GM06990 (cell line): ENCODE results near the gene ITPR1.

Experiments used
- DNase-seq: peaks from one replicate; pipeline ENCODE4 v3.0.0-alpha.2; 2011; ENCODE audit not compliant: insufficient read length; ENCODE audit errors: extremely low read depth
- H3K27me3 ChIP-seq: replicated peaks from 2 replicates; pipeline ENCODE4 v1.6.0; 2011; ENCODE audit warnings: low read length; ENCODE audit not compliant: control insufficient read depth, insufficient read depth
- H3K36me3 ChIP-seq: 2 replicates; pipeline ENCODE4 v1.5.1; 2011; ENCODE audit warnings: low read length; ENCODE audit not compliant: control insufficient read depth, insufficient read depth
- H3K4me3 ChIP-seq: replicated peaks from 2 replicates; pipeline ENCODE4 v1.5.1; 2011; ENCODE audit warnings: low read depth, mild to moderate bottlenecking, control low read depth, low read length
- TF ChIP-seq, protein P1 (sequence below): IDR thresholded peaks from 2 replicates; pipeline ENCODE4 v1.5.1; 2011; ENCODE audit warnings: low read length, control low read depth, mild to moderate bottlenecking, inconsistent platforms; ENCODE audit not compliant: insufficient read depth, poor library complexity, severe bottlenecking

ITPR1 gene

DNA sequence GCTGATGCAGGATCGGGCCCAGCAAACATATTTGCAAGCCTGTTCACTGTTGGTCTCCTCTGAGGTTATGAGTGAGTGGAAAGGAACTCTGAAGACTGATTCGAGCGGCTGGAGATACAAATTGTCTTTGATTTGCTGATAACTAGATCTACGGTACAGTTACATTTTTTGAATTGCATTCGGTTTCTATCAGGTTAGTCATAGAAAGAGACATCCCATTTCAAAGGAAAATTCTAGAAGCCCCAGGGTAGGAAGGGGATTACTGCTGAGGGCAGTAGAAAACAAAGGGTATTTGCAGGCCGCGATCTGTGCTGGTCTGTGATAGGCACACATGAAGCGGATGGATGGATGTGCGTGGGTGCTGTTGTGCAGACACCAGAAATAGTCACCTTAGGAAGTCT is 228.4 kb downstream of the ITPR1 start:
- Histone ChIP-seq H3K36me3 (peaks cover 1% of the 10 kb centered on the region; the same call in 1 of the 2 replicates), H3K4me3 (no peak overlapping the region), H3K27me3 (no peaks in the 10 kb centered on the region)
- TF ChIP-seq, protein P1, sequence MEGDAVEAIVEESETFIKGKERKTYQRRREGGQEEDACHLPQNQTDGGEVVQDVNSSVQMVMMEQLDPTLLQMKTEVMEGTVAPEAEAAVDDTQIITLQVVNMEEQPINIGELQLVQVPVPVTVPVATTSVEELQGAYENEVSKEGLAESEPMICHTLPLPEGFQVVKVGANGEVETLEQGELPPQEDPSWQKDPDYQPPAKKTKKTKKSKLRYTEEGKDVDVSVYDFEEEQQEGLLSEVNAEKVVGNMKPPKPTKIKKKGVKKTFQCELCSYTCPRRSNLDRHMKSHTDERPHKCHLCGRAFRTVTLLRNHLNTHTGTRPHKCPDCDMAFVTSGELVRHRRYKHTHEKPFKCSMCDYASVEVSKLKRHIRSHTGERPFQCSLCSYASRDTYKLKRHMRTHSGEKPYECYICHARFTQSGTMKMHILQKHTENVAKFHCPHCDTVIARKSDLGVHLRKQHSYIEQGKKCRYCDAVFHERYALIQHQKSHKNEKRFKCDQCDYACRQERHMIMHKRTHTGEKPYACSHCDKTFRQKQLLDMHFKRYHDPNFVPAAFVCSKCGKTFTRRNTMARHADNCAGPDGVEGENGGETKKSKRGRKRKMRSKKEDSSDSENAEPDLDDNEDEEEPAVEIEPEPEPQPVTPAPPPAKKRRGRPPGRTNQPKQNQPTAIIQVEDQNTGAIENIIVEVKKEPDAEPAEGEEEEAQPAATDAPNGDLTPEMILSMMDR = no peak
- DNase-seq = no peak

DNA sequence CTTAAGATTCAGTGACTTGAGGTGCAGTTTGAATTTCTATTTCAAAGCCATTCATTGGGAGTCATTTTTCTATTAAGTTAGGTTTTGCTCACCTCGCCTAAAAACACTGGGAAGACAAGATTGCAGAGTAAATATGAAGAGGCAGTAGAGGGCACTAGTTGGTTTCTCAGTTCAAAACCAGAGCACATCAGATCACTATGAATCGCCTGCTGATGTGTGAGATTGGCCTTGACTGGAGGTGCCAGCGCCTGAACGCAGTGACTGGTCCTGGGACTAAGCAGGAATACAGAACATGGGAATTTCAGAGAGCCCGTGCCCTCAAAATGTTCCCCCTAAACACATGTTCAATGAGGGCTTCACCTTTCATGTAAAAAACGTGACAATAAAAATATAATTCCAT is 229.0 kb downstream of the ITPR1 start:
- Histone ChIP-seq H3K4me3 (no peak overlapping the region), H3K36me3 (peaks cover 1% of the 10 kb centered on the region; the same call in 1 of the 2 replicates), H3K27me3 (no peaks in the 10 kb centered on the region)
- DNase-seq = peak; percentile 18
- TF ChIP-seq, protein P1 = peak; percentile 56

DNA sequence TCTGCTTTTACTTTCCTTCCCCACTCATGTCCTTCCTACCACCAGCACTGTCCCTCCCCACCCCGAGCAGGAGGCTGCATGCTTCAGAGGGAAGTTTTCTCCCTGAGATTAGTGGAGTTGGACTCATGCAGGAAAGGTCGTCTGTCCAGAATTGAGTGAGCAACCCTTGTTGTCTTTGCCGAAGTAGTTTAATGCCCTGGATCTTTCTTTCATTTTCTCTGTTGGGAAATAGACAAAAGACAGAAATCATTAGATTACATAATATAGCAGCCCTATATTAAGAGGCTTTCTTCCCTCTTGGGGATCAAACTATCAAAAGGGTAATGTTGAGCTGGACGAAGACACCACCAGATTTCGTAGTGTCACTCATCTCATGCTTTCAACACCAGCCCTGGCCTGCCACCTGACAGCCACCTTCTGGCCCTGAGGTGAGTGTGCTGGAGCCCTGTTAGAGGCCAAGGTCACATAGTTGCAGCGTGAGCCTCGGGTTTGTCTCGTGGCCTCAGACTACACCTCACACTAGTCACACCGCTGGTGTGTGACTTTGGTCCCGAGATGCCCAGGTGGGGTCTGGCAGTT is 231.0 kb downstream of the ITPR1 start:
- DNase-seq = no peak
- TF ChIP-seq, protein P1 = no peak
- no peaks in the 10 kb centered on the region for H3K27me3 ChIP-seq
- H3K36me3 ChIP-seq = peaks cover 1% of the 10 kb centered on the region; the same call in 1 of the 2 replicates
- H3K4me3 ChIP-seq = no peak overlapping the region

DNA sequence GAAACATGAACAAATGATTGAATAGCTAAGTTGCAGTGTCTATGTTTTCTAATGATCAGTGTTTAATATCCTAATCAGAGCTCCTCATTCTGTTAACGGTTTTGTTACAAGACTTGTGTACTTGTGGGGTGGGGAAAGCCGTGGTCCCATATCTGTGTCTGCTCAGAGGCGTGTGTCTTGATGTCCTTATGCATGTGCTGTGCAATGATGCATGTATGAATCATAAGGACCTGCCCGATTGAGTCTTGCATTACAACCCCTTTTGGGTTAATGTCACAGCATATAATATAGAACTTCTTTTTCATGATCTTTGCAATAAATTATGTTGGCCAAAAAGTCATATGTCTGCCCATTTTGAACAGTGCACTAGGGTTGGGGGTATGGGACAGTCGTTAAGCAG is 233.4 kb downstream of the ITPR1 start:
- TF ChIP-seq, protein P1 = no peak
- DNase-seq = no peak

DNA sequence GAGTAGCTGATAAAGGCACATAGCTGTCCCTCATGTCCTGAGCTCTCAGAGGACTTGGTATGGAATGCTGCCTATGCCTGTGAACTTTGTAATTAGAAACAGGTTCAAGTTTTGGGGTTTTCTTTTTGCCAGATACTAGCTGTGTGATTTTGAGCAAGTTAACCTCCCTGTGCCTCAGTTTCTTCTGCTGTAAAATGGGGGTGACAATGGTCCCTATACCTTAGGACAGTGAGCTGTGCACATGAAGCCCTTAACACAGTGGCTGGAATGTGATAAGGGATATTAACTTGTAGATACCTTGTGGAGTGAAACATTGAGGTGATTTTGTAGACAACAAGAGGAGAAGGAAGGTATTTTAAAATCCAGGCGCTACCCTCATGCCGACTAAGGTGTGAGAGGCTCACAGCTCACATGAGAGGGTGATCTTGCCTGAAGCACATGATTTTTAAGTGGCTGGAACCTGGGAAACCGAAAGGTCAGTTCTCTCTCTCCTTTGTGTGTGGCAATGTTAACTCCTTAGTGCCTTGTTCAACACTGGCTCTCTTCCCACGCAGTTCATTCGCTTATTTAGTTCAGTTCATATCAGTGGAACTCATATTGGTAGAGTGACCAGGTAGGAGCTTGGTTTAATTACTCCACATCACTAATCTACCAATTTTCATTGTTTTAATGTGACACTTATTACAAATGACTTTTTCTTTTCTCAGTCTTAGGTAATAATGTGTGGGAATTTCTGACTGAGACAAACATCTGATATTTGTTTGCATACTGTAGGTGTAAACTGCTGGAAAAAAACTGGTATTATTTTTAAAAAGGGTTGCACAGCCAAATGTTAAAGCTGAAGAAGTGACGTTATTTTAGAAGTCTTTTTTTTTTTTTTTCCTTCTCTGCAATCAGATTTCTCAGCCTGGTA is 236.2 kb downstream of the ITPR1 start:
- Histone ChIP-seq H3K36me3 (peaks cover 1% of the 10 kb centered on the region; the same call in 1 of the 2 replicates), H3K27me3 (no peaks in the 10 kb centered on the region), H3K4me3 (no peak overlapping the region)
- TF ChIP-seq, protein P1 = no peak
- DNase-seq = no peak

More for the DNA sequence above, 233.4 kb downstream of the ITPR1 start:
- Histone ChIP-seq H3K4me3 (no peak overlapping the region), H3K27me3 (no peaks in the 10 kb centered on the region), H3K36me3 (peaks cover 1% of the 10 kb centered on the region; the same call in 1 of the 2 replicates)
